ENCODE measurements around the gene AMY2B. TPM values are rescaled to one million over a fixed set of nuclear protein-coding genes. Genes with fewer than 3 reads are reported as not detected.
A peak's percentile ranks its signal among the peaks of the same experiment; 100 is the strongest.
"Not testable (repeated sequence)": the region's sequence is repeated elsewhere in the genome, so short reads cannot be mapped to it uniquely, and the experiment has no call there.

AMY2B gene
- 1.2 and 1.5 TPM in 2 replicates for total RNA-seq

DNA sequence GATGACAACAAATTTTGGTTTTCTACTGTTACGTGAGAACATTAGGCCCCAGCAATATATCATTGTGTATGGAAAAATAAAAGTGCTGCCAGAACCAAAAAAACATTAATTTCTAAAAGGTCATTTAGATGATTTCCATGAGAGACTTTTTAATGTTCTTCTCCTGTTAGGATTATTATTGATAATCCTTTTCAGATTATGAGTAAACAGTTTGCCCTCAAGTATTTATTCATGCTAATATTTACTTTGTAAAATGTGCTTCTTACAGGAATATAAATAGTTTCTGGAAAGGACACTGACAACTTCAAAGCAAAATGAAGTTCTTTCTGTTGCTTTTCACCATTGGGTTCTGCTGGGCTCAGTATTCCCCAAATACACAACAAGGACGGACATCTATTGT, at the start of gene AMY2B:
Gene AMY2B (plus strand): TSS at position 301 of the 400 bp plus-strand sequence. CDS start 14 bp downstream, at position 315.
- not testable (repeated sequence) for DNase-seq (ENCODE audit: low read depth, low spot score)

- no peak for DNase-seq (ENCODE audit: low read depth, low spot score)
These were observed 48.0 kb upstream of the AMY2B start for GRCh38 chr1:103523346-103523745.

DNA sequence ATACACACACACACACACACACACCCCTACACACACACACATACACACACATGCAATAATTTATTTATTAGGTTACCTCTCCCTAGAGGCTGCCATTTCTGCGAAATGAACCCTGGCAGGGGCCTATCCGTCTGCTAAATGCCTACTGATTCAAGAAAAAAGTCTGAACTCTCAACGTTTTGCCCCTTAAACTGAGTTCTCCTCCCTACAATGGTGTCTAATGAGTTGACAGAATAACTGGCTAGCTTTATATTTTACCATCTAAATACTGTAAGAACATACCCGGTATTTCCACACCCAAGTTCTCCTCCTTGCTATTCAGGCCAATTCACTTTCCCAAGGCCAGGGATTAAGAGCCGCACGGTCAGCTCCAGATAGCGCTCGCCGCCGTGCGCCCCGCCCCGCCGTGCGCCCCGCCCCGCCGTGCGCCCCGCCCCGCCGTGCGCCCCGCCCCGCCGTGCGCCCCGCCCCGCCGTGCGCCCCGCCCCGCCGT, 46.2 kb upstream of the AMY2B start:
- peak; percentile 4 for DNase-seq (ENCODE audit: low read depth, low spot score)

GRCh38 chr1:103525607-103526507, 45.5 kb upstream of the AMY2B start, which contains the start of gene RNPC3:
RNPC3 (plus strand) TSS chr1:103525699; CDS start chr1:103526071, 372 bp downstream.
- DNase-seq (ENCODE audit: low read depth, low spot score) = peak; percentile 54

- no peak for DNase-seq (ENCODE audit: low read depth, low spot score)
These were observed 44.1 kb upstream of the AMY2B start for GRCh38 chr1:103527331-103527730.

DNA sequence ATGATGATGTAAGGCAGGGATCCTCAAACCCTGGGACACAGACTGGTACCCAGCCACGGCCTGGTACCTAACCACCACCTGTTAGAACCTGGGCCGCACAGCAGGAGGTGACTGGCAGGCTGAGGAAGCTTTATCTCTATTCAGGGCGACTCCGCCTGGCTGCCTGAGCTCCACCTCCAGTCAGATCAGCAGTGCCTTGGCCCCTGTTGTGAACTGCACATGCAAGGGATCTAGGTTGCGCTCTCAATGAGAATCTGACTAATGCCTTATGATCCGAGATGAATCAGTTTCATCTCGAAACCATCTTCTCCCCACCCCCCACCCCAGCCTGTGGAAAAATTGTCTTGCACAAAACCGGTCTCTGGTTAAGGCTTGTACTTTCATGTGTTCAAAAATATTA, 41.6 kb upstream of the AMY2B start:
- no peak for DNase-seq (ENCODE audit: low read depth, low spot score)

DNA sequence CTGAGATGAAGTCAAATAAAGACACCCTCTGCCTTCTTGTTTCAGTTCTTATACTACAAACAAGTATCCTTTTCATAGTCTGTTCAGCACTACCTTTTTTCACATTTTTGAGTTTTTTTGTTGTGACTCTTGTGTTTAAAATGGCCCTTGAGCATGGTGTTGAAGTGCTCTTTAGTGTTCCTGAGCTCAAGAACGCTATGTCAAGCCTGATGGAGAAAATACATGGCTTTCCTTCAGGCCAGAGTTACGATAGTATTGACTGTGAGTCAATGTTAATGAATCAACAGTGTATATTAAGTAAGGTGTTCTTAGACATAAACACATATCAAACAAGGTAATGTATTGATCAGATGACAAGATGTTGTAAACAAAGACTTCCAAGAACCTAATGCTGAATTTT, 33.2 kb upstream of the AMY2B start:
- DNase-seq (ENCODE audit: low read depth, low spot score) = no peak

DNA sequence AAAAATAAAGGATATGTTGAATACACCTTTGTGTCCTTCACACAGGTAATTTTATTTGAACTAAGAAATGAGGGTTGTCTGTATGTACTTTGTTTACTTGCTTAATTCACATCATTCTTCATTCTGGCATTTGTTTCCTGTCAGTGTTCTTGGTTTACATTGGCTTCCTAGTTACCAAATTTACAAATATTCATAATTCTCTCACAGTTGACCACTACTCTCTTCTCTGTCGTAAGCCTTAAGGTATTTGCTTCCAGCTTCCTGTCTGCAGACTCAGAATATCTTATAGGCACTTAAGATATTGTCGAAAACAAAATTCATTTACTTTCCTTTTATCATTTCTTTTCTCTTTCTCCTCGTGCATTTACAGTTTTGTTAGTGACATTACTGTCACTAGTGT, 30.0 kb upstream of the AMY2B start:
- no peak for DNase-seq (ENCODE audit: low read depth, low spot score)

GRCh38 chr1:103546496-103546895, 24.9 kb upstream of the AMY2B start:
- no peak for DNase-seq (ENCODE audit: low read depth, low spot score)

GRCh38 chr1:103547840-103548239, 23.5 kb upstream of the AMY2B start:
- no peak for DNase-seq (ENCODE audit: low read depth, low spot score)

GRCh38 chr1:103560427-103560826, 11.0 kb upstream of the AMY2B start:
- no peak for DNase-seq (ENCODE audit: low read depth, low spot score)

DNA sequence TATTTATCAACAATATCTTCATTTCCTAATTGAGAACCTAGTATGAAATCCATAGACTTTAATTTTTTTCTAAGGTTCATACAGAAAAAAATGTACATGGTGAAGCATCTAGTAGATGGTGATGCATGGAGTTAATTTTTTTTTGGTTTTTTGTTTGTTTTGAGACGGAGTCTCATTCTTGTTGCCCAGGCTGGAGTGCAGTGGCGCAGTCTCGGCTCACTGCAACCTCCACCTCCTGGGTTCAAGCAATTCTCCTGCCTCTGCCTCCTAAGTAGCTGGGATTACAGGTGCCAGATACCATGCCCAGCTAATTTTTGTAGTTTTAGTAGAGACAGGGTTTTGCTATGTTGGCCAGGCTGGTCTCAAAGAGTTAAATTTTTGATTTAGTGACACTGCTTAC, 10.3 kb upstream of the AMY2B start:
- not testable (repeated sequence) for DNase-seq (ENCODE audit: low read depth, low spot score)

- DNase-seq (ENCODE audit: low read depth, low spot score) = no peak
These were observed 9.6 kb upstream of the AMY2B start for GRCh38 chr1:103561643-103562395.

GRCh38 chr1:103563056-103563455, 8.3 kb upstream of the AMY2B start:
- no peak for DNase-seq (ENCODE audit: low read depth, low spot score)

DNA sequence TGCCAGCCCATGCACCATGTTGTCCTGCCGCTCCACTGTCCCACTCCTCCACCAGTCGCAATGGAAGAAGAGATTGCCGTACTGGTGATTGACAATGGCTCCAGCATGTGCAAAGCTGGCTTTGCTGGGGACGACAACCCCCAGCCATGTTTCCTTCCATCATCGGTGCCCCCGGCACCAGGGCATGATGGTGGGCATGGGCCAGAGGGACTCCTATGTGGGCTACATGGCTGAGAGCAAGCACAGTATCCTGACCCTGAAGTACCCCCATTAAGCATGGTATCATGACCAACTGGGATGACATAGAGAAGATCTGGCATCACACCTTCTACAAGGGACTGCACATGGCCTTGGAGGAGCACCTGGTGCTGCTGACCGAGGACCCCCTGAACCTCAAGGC, 1.9 kb upstream of the AMY2B start:
- no peak for DNase-seq (ENCODE audit: low read depth, low spot score)

GRCh38 chr1:103576065-103576464, 4.7 kb downstream of the AMY2B start:
- DNase-seq (ENCODE audit: low read depth, low spot score) = no peak

- not testable (repeated sequence) for DNase-seq (ENCODE audit: low read depth, low spot score)
These were observed 5.4 kb downstream of the AMY2B start for GRCh38 chr1:103576784-103577183.

GRCh38 chr1:103582464-103582863, 11.1 kb downstream of the AMY2B start:
- DNase-seq (ENCODE audit: low read depth, low spot score) = no peak

DNA sequence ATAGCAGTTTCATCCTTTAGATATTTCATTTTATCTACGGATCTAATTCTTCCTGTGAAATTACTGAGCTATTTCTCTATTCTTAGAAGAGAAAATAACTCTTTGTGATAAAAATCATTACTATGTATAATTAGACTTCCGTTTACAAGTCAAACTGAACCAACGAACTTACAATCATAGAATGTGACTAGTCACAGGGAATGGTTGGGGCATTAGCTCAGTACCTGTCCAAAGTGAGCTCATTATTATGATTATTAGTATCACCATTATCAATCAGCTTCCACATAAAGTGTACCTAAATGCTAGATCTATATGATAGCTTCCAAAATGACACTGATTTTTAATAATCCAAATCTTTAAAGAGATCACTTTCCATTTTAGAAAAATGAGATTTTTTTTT, 12.5 kb downstream of the AMY2B start:
- no peak for DNase-seq (ENCODE audit: low read depth, low spot score)

- no peak for DNase-seq (ENCODE audit: low read depth, low spot score)
These were observed 13.1 kb downstream of the AMY2B start for GRCh38 chr1:103584537-103584936.

GRCh38 chr1:103602740-103603139, 31.4 kb downstream of the AMY2B start:
- DNase-seq (ENCODE audit: low read depth, low spot score) = not testable (repeated sequence)

- no peak for DNase-seq (ENCODE audit: low read depth, low spot score)
These were observed 45.0 kb downstream of the AMY2B start for GRCh38 chr1:103616362-103616761.

All from pulmonary artery endothelial cell (primary cell).